GM19099 (cell line): Measurements from ENCODE around the gene RTKN.

Source experiments
- POLR2A ChIP-seq: IDR thresholded peaks from 3 replicates; pipeline ENCODE4 v1.6.1; 2011; ENCODE audit warnings: low read depth; ENCODE audit not compliant: insufficient read length; ENCODE audit errors: extremely low read depth

The RTKN gene

GRCh38 chr2:74441690-74442482 is at the start of gene RTKN:
Gene RTKN, minus strand, starts transcription at chr2:74441937. Its CDS starts 121 bp downstream, at chr2:74441816.
- TF ChIP-seq POLR2A, result peak; percentile 52

GRCh38 chr2:74489906-74490305 is 48.2 kb upstream of the RTKN start:
- TF ChIP-seq POLR2A, result no peak

- TF ChIP-seq POLR2A, result no peak
Measured at GRCh38 chr2:74488643-74489481, 47.1 kb upstream of the RTKN start.

GRCh38 chr2:74486141-74486540 is 44.4 kb upstream of the RTKN start:
- no peak for TF ChIP-seq POLR2A

GRCh38 chr2:74482801-74483674 is 41.3 kb upstream of the RTKN start, which contains the start of the genes CCDC142 and TTC31:
Gene CCDC142, minus strand, starts transcription at chr2:74482998. Its CDS starts 161 bp downstream, at chr2:74482837.
Gene TTC31, plus strand, starts transcription at chr2:74483081. Its CDS starts 15 bp downstream, at chr2:74483096.
- peak; percentile 80 for TF ChIP-seq POLR2A

- TF ChIP-seq POLR2A, result no peak
Measured at GRCh38 chr2:74481961-74482800, 40.4 kb upstream of the RTKN start.

GRCh38 chr2:74481431-74481830 is 39.7 kb upstream of the RTKN start:
- no peak for TF ChIP-seq POLR2A

GRCh38 chr2:74474899-74475298 is 33.2 kb upstream of the RTKN start:
- no peak for TF ChIP-seq POLR2A

- no peak for TF ChIP-seq POLR2A
Measured at GRCh38 chr2:74474481-74474880, 32.7 kb upstream of the RTKN start.

GRCh38 chr2:74472945-74473258 is 31.2 kb upstream of the RTKN start:
- no peak for TF ChIP-seq POLR2A

- peak; percentile 91 for TF ChIP-seq POLR2A
Measured at GRCh38 chr2:74472086-74472944, 30.6 kb upstream of the RTKN start, which contains the start of gene MRPL53. Gene MRPL53, minus strand, starts transcription at chr2:74472680. Its CDS starts 20 bp downstream, at chr2:74472660.

GRCh38 chr2:74471332-74472065 is 29.8 kb upstream of the RTKN start:
- no peak for TF ChIP-seq POLR2A
